Osteocyte (in vitro differentiated cells): ENCODE results near the gene ASAP2. TPM values are rescaled to one million over a fixed set of nuclear protein-coding genes. Genes with fewer than 3 reads are reported as not detected.

Source experiments
- DNase-seq: peaks from one replicate; pipeline ENCODE4 v3.0.0; 2021; ENCODE audit warnings: mixed read lengths; ENCODE audit not compliant: unreplicated experiment; ENCODE audit errors: extremely low spot score
- H3K27ac Mint-ChIP-seq: one replicate; pipeline ENCODE4 v1.8.0; 2021; ENCODE audit warnings: mild to moderate bottlenecking, mixed read lengths; ENCODE audit not compliant: unreplicated experiment
- H3K27me3 Mint-ChIP-seq: one replicate; pipeline ENCODE4 v1.8.0; 2021; ENCODE audit warnings: mixed read lengths; ENCODE audit not compliant: unreplicated experiment
- H3K36me3 Mint-ChIP-seq: one replicate; pipeline ENCODE4 v1.8.0; 2021; ENCODE audit warnings: mixed read lengths; ENCODE audit not compliant: unreplicated experiment
- H3K4me1 Mint-ChIP-seq: one replicate; pipeline ENCODE4 v1.8.0; 2021; ENCODE audit warnings: mixed read lengths; ENCODE audit not compliant: unreplicated experiment
- H3K4me3 Mint-ChIP-seq: one replicate; pipeline ENCODE4 v1.8.0; 2021; ENCODE audit warnings: mild to moderate bottlenecking, moderate library complexity, mixed read lengths; ENCODE audit not compliant: unreplicated experiment
- H3K9me3 Mint-ChIP-seq: one replicate; pipeline ENCODE4 v1.8.0; 2021; ENCODE audit warnings: mixed read lengths; ENCODE audit not compliant: unreplicated experiment
- total RNA-seq: library from RNA; stranded (reverse); gene quantifications from 2 replicates; pipeline ENCODE4 v1.2.1, GENCODE V29; 2021
- TF ChIP-seq, protein P1 (sequence below): fragments of 200-600 bp; sonication (generic); IDR thresholded peaks from 2 replicates; pipeline ENCODE4 v1.5.0; 2021; ENCODE audit warnings: antibody characterized with exemption, mild to moderate bottlenecking, moderate library complexity

Gene ASAP2
- total RNA-seq, 1 donor from 2014 or later = 91.0 TPM

- Mint-ChIP-seq H3K27me3 (no peaks in the 10 kb centered on the region), H3K4me1 (peaks cover 72% of the 10 kb centered on the region), H3K36me3 (peaks cover 12% of the 10 kb centered on the region), H3K27ac (peak overlapping the region; percentile 18), H3K9me3 (no peaks in the 10 kb centered on the region), H3K4me3 (no peak overlapping the region)
- TF ChIP-seq, protein P1, sequence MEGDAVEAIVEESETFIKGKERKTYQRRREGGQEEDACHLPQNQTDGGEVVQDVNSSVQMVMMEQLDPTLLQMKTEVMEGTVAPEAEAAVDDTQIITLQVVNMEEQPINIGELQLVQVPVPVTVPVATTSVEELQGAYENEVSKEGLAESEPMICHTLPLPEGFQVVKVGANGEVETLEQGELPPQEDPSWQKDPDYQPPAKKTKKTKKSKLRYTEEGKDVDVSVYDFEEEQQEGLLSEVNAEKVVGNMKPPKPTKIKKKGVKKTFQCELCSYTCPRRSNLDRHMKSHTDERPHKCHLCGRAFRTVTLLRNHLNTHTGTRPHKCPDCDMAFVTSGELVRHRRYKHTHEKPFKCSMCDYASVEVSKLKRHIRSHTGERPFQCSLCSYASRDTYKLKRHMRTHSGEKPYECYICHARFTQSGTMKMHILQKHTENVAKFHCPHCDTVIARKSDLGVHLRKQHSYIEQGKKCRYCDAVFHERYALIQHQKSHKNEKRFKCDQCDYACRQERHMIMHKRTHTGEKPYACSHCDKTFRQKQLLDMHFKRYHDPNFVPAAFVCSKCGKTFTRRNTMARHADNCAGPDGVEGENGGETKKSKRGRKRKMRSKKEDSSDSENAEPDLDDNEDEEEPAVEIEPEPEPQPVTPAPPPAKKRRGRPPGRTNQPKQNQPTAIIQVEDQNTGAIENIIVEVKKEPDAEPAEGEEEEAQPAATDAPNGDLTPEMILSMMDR = no peak
- DNase-seq = no peak
Measured at GRCh38 chr2:9278439-9278838, 71.8 kb downstream of the ASAP2 start.

- H3K4me1 Mint-ChIP-seq = peaks cover 65% of the 10 kb centered on the region
- no peak overlapping the region for H3K27ac Mint-ChIP-seq
- TF ChIP-seq, protein P1 = no peak
- no peak overlapping the region for H3K4me3 Mint-ChIP-seq
- peaks cover 16% of the 10 kb centered on the region for H3K36me3 Mint-ChIP-seq
- no peaks in the 10 kb centered on the region for H3K9me3 Mint-ChIP-seq
- H3K27me3 Mint-ChIP-seq = no peaks in the 10 kb centered on the region
- DNase-seq = no peak
Measured at GRCh38 chr2:9279426-9279825, 72.8 kb downstream of the ASAP2 start.

DNA sequence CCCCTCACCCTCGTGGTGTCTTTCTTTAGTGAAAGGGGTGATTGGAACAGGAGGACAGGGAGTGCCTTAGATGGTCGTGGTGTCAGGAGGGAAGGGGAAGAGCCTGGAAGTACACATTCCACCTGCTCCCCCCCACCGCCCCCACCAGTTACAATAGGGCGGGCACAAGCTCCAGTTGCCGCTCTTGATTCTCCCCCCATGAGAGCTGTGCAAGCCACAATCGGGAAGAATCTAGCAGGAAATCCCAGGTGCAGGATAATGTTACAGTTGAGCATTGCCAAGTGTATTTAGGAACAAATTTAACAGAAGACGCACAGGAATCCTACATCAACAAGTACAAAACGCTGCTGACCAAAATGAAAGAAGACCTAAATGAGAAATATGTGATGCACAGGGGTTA, 73.6 kb downstream of the ASAP2 start:
- peaks cover 18% of the 10 kb centered on the region for H3K36me3 Mint-ChIP-seq
- H3K4me1 Mint-ChIP-seq = peaks cover 66% of the 10 kb centered on the region
- TF ChIP-seq, protein P1 = no peak
- no peak for DNase-seq
- no peaks in the 10 kb centered on the region for H3K27me3 Mint-ChIP-seq
- H3K4me3 Mint-ChIP-seq = no peak overlapping the region
- no peaks in the 10 kb centered on the region for H3K9me3 Mint-ChIP-seq
- H3K27ac Mint-ChIP-seq = peak overlapping the region; percentile 42

GRCh38 chr2:9281145-9281544, 74.5 kb downstream of the ASAP2 start:
- TF ChIP-seq, protein P1 = no peak
- Mint-ChIP-seq H3K27me3 (no peaks in the 10 kb centered on the region), H3K36me3 (peaks cover 18% of the 10 kb centered on the region), H3K9me3 (no peaks in the 10 kb centered on the region), H3K4me1 (peaks cover 67% of the 10 kb centered on the region), H3K4me3 (no peak overlapping the region), H3K27ac (peak overlapping the region; percentile 23)
- no peak for DNase-seq

DNA sequence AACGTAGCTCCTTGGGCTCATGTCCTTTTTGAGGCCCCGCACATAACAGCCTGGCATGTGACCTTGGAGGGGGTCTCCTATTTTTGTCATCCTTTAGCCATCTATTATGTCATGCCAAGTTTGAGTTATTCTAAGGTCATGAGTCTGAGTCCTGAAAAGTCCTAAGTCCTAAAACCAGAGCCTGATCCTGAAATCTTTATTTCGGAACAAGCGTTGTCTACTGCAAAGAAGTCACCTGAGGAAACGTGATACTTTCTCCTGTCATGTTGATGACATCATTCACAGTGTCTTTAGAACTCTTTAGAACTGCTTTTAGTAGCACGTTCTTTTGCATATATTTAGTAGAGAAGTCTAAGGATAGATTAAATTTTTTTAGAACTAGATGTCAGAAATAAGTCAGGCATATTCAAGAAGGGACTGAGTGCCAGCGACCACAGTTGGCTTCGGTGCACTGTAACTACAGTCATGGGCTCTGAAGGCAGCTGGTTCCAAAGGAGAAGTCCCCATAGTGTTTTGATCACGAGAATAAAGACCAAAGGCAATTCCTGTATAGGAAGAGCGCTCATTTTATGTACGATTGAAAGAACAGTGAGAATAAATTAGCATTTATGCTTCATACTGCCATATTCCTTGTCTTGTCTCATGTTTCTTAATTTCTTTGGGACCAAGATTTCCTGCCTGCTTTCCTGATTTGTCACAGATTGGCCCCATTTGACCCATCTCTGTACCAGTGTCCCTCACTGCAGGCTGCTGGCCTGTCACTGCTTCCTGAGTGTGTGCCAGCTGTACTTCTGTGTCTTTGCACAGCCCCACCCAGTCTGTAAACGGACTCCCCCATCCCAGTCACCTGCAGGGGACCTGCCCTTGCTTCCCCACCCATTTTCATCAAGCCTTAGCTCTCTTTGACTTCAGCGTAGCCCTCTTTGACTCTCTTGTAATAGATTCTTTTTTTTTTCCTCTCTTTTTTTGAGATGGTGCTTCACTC, 75.8 kb downstream of the ASAP2 start:
- no peak for DNase-seq
- H3K36me3 Mint-ChIP-seq = peaks cover 18% of the 10 kb centered on the region
- H3K4me3 Mint-ChIP-seq = no peak overlapping the region
- TF ChIP-seq, protein P1 = no peak
- peaks cover 72% of the 10 kb centered on the region for H3K4me1 Mint-ChIP-seq
- H3K27me3 Mint-ChIP-seq = no peaks in the 10 kb centered on the region
- peak overlapping the region; percentile 44 for H3K27ac Mint-ChIP-seq
- H3K9me3 Mint-ChIP-seq = no peaks in the 10 kb centered on the region
